M059J (cell line): Measurements from ENCODE around the gene OR6S1. TPM values are rescaled to one million over a fixed set of nuclear protein-coding genes. Genes with fewer than 3 reads are reported as not detected.

Experiments used
- DNase-seq: peaks from one replicate; pipeline ENCODE4 v3.0.0-alpha.2; 2012; ENCODE audit warnings: low read depth
- total RNA-seq: library from RNA; depleted of rRNA; stranded (reverse); fragments of >200 nt; shearing (Covaris generic); gene quantifications from 2 replicates; pipeline ENCODE4 v1.2.3, GENCODE V29; 2014; rRNA removed

OR6S1 gene
- total RNA-seq = not detected in 2 replicates

DNA sequence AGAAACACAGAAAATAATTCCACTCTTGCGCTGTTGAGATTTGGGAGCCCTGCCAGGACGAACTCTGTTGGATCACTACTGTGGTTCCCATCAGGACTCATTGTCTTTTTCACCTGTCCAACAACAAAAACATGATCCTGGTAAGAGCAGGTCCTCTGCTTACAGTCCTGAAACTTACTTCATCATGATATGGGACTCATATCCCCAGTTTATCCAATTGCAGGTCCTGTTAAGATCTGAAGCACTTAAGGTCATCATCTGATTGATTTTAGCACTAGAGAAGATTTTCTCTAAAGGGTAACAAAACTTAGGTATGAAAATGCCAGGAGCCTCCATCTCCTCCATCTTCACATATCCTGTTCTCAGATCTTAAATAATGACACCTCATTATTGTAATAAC, at the start of gene OR6S1:
TSS of gene OR6S1 (minus strand) at position 101 of the 400 bp plus-strand sequence. CDS start at position 101, 0 bp downstream.
- DNase-seq = no peak

DNA sequence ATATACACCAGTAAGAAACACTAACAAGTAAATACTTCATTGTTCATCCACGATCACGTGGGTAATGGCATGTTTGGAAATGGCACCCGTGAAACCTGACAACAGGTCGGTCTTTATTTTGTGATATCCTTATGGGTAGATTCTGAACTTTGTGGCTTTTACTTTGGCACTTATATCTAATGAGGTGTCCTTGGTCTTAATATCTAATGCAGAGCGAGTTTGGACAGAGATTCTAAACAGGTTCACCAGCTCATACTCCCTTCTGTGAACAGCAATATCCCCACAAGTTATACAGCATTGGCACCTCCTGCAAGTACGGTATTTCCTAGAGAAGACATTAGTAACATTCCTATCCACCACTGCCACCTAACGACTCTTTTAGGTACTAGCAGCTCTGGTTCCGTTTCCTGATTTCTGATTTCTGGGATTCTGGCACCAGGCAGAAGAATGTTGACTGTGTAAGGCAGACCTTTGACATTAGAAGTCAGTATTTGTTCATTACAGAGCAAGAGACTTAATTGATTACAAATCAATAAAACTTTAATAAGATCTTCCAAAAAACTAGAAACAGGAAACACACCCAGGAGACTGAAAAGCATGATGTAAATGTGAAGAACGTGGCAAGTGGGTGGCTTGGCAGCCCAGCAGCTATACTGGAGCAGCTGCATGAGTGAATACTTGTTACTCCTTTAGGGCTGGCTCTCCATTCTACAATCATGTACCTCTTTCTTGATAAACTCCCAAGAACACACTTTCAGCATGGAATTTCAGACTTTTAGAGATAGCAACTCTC, 49.6 kb upstream of the OR6S1 start:
- peak; percentile 72 for DNase-seq

DNA sequence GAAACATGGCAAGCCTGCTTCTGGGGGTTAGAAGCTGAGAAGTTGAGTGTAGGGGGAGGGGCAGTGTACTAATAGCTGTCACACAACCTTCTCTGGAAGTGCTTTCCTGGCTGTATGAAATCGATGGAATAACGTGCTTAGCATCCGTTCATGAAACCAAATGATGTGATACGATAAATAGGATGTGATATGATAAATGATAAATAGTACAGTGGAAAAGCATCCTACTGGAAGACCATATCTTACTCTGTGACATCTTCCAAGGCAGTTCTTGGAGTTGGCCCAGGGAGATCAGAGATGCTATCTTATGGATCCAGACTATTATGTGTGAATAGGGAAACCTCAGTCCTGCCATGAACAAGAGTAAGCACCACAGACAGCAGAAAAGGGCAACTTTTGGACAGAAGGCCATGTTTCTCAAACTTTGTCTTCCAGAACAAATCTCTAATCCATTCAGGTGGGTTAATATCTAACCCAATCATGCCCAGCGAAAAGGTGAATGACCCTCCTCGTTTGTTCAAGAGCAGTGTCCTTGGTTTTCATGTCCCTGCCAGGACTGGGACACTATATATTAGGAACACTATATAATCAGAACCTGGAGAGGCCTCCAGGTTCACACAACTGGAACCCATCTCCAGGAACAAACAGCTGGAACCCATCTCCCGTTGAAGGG, 46.8 kb upstream of the OR6S1 start, which contains the start of gene ANG:
TSS of gene ANG (plus strand) at position 598 of the 673 bp plus-strand sequence. CDS start 4,801 bp downstream, outside the sequence.
- DNase-seq = no peak

DNA sequence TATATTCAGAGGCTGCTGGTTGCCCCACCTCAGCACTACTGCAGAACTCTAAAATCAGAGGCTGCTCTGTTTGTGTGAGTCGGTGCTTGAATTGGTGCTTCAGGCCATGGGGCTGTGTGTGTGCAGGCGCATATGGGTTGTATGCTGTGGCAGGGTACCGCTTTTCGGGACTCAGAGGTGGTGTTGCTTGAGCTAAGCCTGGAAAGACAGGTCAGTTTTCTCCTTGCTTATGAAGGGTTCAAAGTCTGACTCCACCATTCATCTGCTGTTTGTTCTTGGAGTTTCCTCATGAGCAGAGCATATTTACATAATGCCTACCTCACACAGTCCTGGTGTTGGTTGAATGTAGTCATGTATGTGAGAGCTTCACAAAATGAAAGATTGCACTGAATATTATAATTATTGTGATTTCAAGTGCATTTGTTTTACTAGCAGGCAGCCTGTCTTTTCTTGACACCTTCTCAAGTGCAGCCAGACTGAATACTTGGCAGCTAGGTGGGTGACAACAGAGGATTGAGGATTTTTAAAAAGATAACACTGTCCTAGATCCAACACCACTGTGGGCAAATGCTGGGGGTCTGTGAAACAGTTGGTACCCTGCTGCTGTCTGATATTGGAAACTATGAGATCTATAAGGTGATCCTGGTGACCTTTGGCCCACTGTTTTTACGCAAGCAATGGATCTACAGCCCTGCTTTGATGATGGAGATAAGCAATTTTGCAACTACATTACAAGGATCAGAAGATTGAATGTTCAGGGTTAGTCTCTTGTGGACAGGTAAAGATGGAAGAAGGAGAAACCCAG, 46.1 kb upstream of the OR6S1 start:
- DNase-seq = no peak

GRCh38 chr14:20686386-20687143, 45.1 kb upstream of the OR6S1 start:
- no peak for DNase-seq

GRCh38 chr14:20684662-20685456, 43.4 kb upstream of the OR6S1 start:
- peak; percentile 56 for DNase-seq

DNA sequence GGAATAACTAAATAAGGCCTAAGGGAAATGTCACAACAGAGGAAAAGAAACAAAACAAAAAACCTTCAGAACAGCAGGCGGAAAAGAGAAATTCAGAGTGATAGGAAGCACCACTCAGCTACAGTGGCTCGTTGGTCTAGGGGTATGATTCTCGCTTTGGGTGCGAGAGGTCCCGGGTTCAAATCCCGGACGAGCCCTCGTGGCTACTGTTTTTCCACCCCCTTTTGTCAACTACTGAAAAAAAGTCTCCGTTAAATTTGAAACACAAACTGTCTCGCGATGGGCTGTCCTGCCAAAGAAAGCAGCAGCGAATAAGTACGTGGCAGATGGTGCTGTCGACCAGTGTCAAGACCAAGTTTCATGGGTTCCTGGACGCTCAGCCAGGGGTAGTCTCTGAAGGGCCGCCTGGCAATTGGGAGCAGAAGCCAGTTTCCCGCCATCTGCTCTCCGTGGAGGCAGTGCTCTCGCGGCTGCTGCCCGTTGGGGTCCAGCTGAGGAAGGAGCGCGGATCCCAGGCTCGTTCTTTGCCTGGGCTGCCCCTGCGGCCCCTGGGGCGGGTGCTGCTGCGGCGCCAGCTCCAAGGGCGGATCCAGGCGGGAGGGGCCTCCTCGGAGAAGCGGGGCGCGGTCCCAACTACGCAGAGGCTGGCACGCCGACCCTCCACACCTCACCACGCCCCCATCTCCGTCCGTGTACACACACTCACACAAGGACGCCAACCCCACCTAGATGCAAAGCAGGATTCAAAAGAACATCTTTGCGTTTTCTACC, 42.6 kb upstream of the OR6S1 start, which contains the start of gene RNASE4:
TSS of gene RNASE4 (plus strand) at position 670 of the 771 bp plus-strand sequence. CDS start 14,812 bp downstream, outside the sequence.
- peak; percentile 91 for DNase-seq

GRCh38 chr14:20683125-20683890, 41.8 kb upstream of the OR6S1 start:
- DNase-seq = peak; percentile 90

DNA sequence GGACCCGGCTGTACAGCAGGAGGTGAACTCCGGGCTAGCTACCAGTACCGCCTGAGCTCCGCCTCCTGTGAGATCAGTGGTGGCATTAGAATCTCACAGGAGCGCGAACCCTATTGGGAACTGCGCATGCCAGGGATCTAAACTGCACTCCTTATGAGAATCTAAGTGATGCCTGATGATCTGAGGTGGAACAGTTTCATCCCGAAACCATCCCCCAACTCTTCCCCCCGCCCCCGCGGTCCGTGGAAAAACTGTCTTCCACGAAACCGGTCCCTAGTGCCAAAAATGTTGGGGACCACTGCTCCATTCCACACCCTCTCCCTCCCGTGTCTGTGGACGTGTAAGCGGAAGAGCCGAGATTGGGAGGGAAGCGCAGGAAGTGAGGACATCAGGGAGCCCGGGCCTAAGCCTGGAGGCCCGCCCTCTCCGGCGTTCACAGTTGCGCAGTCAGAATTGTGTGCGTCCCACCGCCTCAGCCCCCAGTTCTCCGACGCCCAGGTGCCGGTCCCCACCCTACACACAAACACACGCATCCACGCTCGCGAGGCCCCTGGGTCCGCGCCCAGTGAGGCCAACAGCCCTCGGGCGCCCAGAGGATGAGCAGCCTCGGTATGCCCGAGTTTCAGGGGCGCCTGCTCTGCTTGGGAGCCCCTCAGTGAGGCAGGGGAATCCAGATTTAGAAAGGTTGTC, 41.1 kb upstream of the OR6S1 start:
- DNase-seq = peak; percentile 92

- no peak for DNase-seq
These were observed 40.6 kb upstream of the OR6S1 start for GRCh38 chr14:20682127-20682434.

DNA sequence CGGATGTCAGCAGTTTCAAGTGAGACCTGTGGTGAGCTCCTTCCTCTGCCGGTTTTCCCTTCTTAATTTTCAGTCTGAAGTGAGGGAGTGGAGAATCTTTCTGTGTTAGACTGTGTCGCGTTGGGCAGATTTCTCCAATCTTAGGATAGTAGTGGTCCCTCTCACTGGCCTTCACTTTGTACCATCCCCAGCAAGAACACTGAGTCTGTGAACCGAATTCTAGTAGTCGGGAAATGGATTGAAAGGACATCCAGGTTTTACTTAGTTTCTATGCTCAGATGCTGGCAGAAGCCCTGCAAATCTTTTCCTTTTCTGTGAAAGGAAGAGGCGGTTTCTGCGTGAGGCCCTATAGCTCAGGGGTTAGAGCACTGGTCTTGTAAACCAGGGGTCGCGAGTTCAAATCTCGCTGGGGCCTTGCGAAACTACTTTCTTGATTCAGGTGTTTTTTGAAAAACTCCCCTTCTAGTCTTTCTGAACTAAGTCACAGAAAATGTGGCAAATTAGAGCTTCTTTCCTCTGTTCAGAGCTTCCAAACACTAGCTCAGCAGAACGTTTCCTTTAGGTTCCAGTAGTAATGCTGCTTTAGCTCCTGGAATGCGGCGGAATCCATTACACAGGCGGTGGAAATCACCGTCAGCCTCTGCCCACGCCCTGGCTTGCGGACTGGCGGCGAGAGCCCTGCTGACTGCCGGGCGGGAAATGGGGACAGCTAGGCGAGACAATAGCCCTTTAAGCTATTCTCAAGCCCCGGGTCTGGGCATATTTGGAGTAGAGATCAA, 40.0 kb upstream of the OR6S1 start:
- DNase-seq = peak; percentile 88

- DNase-seq = no peak
These were observed 39.4 kb upstream of the OR6S1 start for GRCh38 chr14:20680843-20681347.

DNA sequence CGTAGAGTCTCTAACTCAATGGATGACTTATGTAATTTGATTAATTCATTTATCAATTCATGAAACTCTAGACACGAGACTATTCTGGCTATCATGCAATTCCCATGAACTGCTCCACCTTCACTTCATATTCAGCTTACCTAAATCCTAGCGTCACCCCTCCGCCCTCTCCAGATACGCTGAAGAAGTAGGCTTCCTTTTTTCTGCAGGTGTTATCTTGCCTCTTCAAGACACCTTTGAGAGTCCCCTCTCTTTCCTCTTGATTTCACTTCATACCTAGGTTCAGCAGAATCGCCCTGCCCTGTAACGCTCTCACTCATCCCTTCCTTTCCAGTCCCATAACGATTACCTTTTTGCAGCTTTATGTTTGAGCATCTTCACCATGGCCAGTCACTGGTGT, 38.9 kb upstream of the OR6S1 start:
- no peak for DNase-seq

GRCh38 chr14:20679907-20680306, 38.4 kb upstream of the OR6S1 start:
- DNase-seq = peak; percentile 33

DNA sequence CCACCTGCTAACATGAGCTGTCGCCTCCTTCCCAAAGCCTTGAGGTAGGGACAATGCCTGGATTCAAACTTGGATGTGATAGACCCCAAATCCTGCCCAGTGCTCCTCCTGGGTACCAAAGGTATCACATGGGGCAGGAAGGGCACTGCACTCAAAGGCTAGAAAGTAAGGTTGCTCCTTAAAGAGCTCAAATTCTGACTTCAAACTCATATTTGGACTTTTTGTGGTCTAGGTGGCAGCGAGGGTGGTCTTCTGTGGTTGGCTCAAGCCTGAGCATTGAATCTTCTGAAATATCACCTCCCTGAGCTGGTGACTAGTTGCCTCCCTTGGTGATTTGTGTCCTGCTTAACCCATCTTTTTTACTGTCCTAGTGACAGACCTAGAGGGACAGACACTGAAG, 34.6 kb upstream of the OR6S1 start:
- DNase-seq = no peak

GRCh38 chr14:20675669-20676068, 34.2 kb upstream of the OR6S1 start:
- no peak for DNase-seq

DNA sequence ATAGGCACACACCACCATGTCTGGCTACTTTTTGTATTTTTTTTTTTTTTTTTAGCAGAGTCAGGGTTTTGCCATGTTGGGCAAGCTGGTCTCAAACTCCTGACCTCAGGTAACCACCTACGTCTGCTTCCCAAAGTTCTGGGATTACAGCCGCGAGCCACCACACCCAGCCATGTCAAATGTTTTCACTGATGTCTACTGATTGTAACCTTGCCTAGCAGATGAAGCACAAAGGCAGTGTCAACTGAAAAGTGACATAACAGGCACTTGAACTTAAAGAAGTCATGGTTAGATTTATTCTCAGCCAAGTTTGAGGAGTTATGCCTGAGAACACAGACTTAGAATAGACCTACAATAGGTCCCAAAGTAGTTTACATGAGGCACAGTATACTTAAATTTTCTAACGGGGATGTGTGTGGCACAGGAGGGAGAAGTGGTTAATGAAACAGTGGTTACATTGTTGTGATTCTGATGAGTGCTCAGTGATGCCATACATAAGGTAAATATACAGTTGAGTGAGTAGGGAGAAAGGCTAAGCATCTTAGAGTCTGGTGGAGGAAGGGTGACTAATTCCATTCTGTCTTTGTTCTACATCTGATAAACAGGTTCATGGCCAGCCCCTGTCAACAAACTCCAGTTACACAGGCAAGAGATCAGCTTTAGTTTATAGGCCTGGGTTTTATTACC, 30.2 kb upstream of the OR6S1 start:
- DNase-seq = peak; percentile 10
